Activated naive CD4-positive, alpha-beta T cell (primary cell): ENCODE results near the gene GINS1.
A peak's percentile ranks its signal among the peaks of the same experiment; 100 is the strongest.

Experiments
- DNase-seq, 4 experiments: peaks; one replicate each; lab custom pipeline; 2025; lab: John Stamatoyannopoulos, UW

The GINS1 gene

GRCh38 chr20:25407311-25408169 is at the start of gene GINS1:
Gene GINS1 (plus strand): TSS chr20:25407673. CDS start chr20:25407821, 148 bp downstream.
- peak; percentile 33 to 62 (median 54) for DNase-seq

GRCh38 chr20:25360631-25361286 is 46.7 kb upstream of the GINS1 start:
- DNase-seq, result no peak

GRCh38 chr20:25361287-25361683 is 46.2 kb upstream of the GINS1 start:
- DNase-seq, result no peak

- DNase-seq, result no peak
Observed at GRCh38 chr20:25364180-25364788, 43.2 kb upstream of the GINS1 start.

- no peak for DNase-seq
Observed at GRCh38 chr20:25364879-25365699, 42.4 kb upstream of the GINS1 start.

GRCh38 chr20:25368526-25368925 is 38.9 kb upstream of the GINS1 start:
- no peak for DNase-seq

- no peak for DNase-seq
Observed at GRCh38 chr20:25368976-25369375, 38.5 kb upstream of the GINS1 start.

- DNase-seq, result no peak
Observed at GRCh38 chr20:25369529-25369928, 37.9 kb upstream of the GINS1 start.

GRCh38 chr20:25369971-25370370 is 37.5 kb upstream of the GINS1 start:
- no peak for DNase-seq

GRCh38 chr20:25372584-25373336 is 34.7 kb upstream of the GINS1 start:
- DNase-seq, result no peak

- DNase-seq, result no peak
Observed at GRCh38 chr20:25374842-25375241, 32.6 kb upstream of the GINS1 start.

GRCh38 chr20:25376236-25376635 is 31.2 kb upstream of the GINS1 start:
- no peak for DNase-seq

GRCh38 chr20:25376886-25377285 is 30.6 kb upstream of the GINS1 start:
- DNase-seq, result no peak

GRCh38 chr20:25378189-25378883 is 29.1 kb upstream of the GINS1 start:
- no peak for DNase-seq

- no peak for DNase-seq
Observed at GRCh38 chr20:25378884-25379733, 28.4 kb upstream of the GINS1 start.

GRCh38 chr20:25380945-25381614 is 26.4 kb upstream of the GINS1 start:
- no peak for DNase-seq

GRCh38 chr20:25382704-25383370 is 24.6 kb upstream of the GINS1 start:
- no peak for DNase-seq

GRCh38 chr20:25389401-25389857 is 18.0 kb upstream of the GINS1 start:
- peak in 1 of 4 experiments; percentile 9 for DNase-seq
